Keratinocyte (primary cell): ENCODE measurements around the gene DENND2A. TPM values are rescaled to one million over a fixed set of nuclear protein-coding genes. Genes with fewer than 3 reads are reported as not detected.

Experiments used
- DNase-seq: peaks from one replicate; pipeline ENCODE4 v3.0.0-alpha.2; 2011; ENCODE audit warnings: low read depth, missing footprints, low spot score
- FAIRE-seq: peaks from 2 replicates; lab custom pipeline; 2011; peaks lifted over from hg19 to GRCh38; lab: Jason Lieb, UNC
- H2AFZ ChIP-seq: 2 replicates; pipeline ENCODE4 v1.6.0; 2012; ENCODE audit warnings: low read length, control low read depth, inconsistent platforms; ENCODE audit not compliant: control insufficient read depth
- H3K27ac ChIP-seq: 2 replicates; pipeline ENCODE4 v1.5.1; 2011; ENCODE audit warnings: low read length; ENCODE audit not compliant: control insufficient read depth, insufficient read depth
- H3K27me3 ChIP-seq: 3 replicates; pipeline ENCODE4 v1.6.0; 2011; ENCODE audit warnings: low read length; ENCODE audit not compliant: control insufficient read depth, insufficient read depth; ENCODE audit errors: extremely low read depth
- H3K36me3 ChIP-seq, 2 experiments: 2 replicates in 1 of 2; 3 replicates in 1 of 2; pipeline ENCODE4 v1.5.1; 2011; ENCODE audit warnings: low read length in 2 of 2, mild to moderate bottlenecking in 1 of 2; ENCODE audit not compliant: control insufficient read depth in 2 of 2, insufficient read depth in 2 of 2; ENCODE audit errors: extremely low read depth in 1 of 2
- H3K4me1 ChIP-seq: 3 replicates; pipeline ENCODE4 v1.5.1; 2011; ENCODE audit warnings: low read length; ENCODE audit not compliant: control insufficient read depth, insufficient read depth; ENCODE audit errors: extremely low read depth
- H3K4me2 ChIP-seq: 3 replicates; pipeline ENCODE4 v1.6.0; 2011; ENCODE audit warnings: low read depth, low read length; ENCODE audit not compliant: control insufficient read depth, insufficient read depth; ENCODE audit errors: extremely low read depth
- H3K4me3 ChIP-seq, 3 experiments: fragments of 200-600 bp in 1 of 3; sonication (generic) in 1 of 3; 2 replicates in 2 of 3; 3 replicates in 1 of 3; pipeline ENCODE4 v1.5.1; 2011 to 2016; ENCODE audit warnings: low read length in 3 of 3, mild to moderate bottlenecking in 3 of 3, control low read depth in 2 of 3, inconsistent platforms in 1 of 3, low read depth in 1 of 3, mixed read lengths in 1 of 3, mixed run types in 1 of 3, moderate library complexity in 1 of 3; ENCODE audit not compliant: control insufficient read depth in 2 of 3, insufficient read depth in 2 of 3; ENCODE audit errors: extremely low read depth in 1 of 3
- H3K79me2 ChIP-seq: 2 replicates; pipeline ENCODE4 v1.6.0; 2012; ENCODE audit warnings: low read length; ENCODE audit not compliant: control insufficient read depth, insufficient read depth
- H3K9ac ChIP-seq: 3 replicates; pipeline ENCODE4 v1.6.0; 2011; ENCODE audit warnings: low read length; ENCODE audit not compliant: control insufficient read depth, insufficient read depth; ENCODE audit errors: extremely low read depth
- H3K9me1 ChIP-seq: 3 replicates; pipeline ENCODE4 v1.6.0; 2011; ENCODE audit warnings: low read length; ENCODE audit not compliant: control insufficient read depth, insufficient read depth; ENCODE audit errors: extremely low read depth
- H3K9me3 ChIP-seq: 2 replicates; pipeline ENCODE4 v1.5.1; 2012; ENCODE audit warnings: low read depth, low read length; ENCODE audit not compliant: control insufficient read depth
- H4K20me1 ChIP-seq: 3 replicates; pipeline ENCODE4 v1.6.0; 2011; ENCODE audit warnings: low read length; ENCODE audit not compliant: control insufficient read depth, insufficient read depth; ENCODE audit errors: extremely low read depth
- CTCF ChIP-seq, 3 experiments: IDR thresholded peaks in 1 of 3; conservative IDR thresholded peaks in 1 of 3; optimal IDR thresholded peaks in 1 of 3; 2 replicates in 2 of 3; 3 replicates in 1 of 3; pipeline versions ENCODE3 to v1.5.1; 2011; ENCODE audit warnings: low read length in 3 of 3, mild to moderate bottlenecking in 3 of 3, moderate library complexity in 2 of 3, control low read depth in 1 of 3, inconsistent platforms in 1 of 3; ENCODE audit not compliant: insufficient read depth in 2 of 3; ENCODE audit errors: extremely low read depth in 1 of 3
- EZH2 ChIP-seq: IDR thresholded peaks from one replicate; pipeline ENCODE4 v1.6.1; 2012; ENCODE audit warnings: inconsistent platforms, mild to moderate bottlenecking, low read length, moderate library complexity
- dilution Hi-C: fragments of 300-500 bp; cut with MboI; formaldehyde crosslinking; loops from one replicate; pipeline ENCODE4 v1.7.0; 2020; ENCODE audit warnings: low sequenced_read_pairs; ENCODE audit not compliant: extremely low pct_ligation_motif_present
- polyA plus RNA-seq, 5 experiments: library from polyadenylated mRNA; depleted of rRNA in 3 of 5; stranded (reverse) in 3 of 5; stranded (forward) in 1 of 5; unstranded in 1 of 5; fragments of >200 nt; gene quantifications; 1 replicate in 1 of 5; 2 replicates in 3 of 5; 3 replicates in 1 of 5; pipeline versions ENCODE4 v1.2.1 to v1.2.3, GENCODE V29; 2011 to 2012; ENCODE audit warnings: missing spikeins in 2 of 5, low read depth in 1 of 5, low replicate concordance in 1 of 5

Gene DENND2A
- polyA plus RNA-seq, 1 donor (not counting 4 experiments of a cell fraction or from before 2014, with no cell fraction given): 1.8 TPM

- dilution Hi-C loops: no loop called here
- FAIRE-seq (no peak), DNase-seq (no peak)
- Histone ChIP-seq H2AFZ (no peak overlapping the region), H3K9me3 (no peaks in the 10 kb centered on the region), H3K36me3 (no peaks in the 10 kb centered on the region), H4K20me1 (no peaks in the 10 kb centered on the region), H3K27me3 (peaks cover 3% of the 10 kb centered on the region), H3K4me2 (no peak overlapping the region), H3K4me3 (no peak overlapping the region), H3K27ac (no peak overlapping the region), H3K4me1 (peaks cover 21% of the 10 kb centered on the region), H3K9me1 (no peaks in the 10 kb centered on the region), H3K79me2 (no peaks in the 10 kb centered on the region), H3K9ac (no peak overlapping the region)
- TF ChIP-seq CTCF (optimal IDR thresholded peaks at IDR 0.05 in 1 of 3, IDR thresholded peaks at IDR 0.05 in 1 of 3, conservative IDR thresholded peaks at IDR 0.05 in 1 of 3; ENCODE audit: extremely low read depth in 1 of 3, insufficient read depth in 2 of 3, low read length in 3 of 3) (no peak), EZH2 (no peak)
Observed at GRCh38 chr7:140537750-140538482, 102.7 kb downstream of the DENND2A start.

GRCh38 chr7:140534743-140535142 is 105.9 kb downstream of the DENND2A start:
- dilution Hi-C loops: no loop called here
- no peak overlapping the region for H2AFZ ChIP-seq
- FAIRE-seq: no peak
- H3K36me3 ChIP-seq: no peaks in the 10 kb centered on the region
- no peaks in the 10 kb centered on the region for H4K20me1 ChIP-seq
- no peak overlapping the region for H3K4me2 ChIP-seq
- H3K27ac ChIP-seq: no peak overlapping the region
- no peak overlapping the region for H3K4me3 ChIP-seq
- H3K4me1 ChIP-seq: peaks cover 5% of the 10 kb centered on the region
- H3K9me1 ChIP-seq: no peaks in the 10 kb centered on the region
- no peak for TF ChIP-seq EZH2
- no peaks in the 10 kb centered on the region for H3K9me3 ChIP-seq
- no peak for DNase-seq
- H3K9ac ChIP-seq: no peak overlapping the region
- peaks cover 3% of the 10 kb centered on the region for H3K27me3 ChIP-seq
- no peaks in the 10 kb centered on the region for H3K79me2 ChIP-seq
